IMR-90 (cell line): Measurements from ENCODE around the gene TSNAXIP1.

Source experiments
- BHLHE40 ChIP-seq: fragments of 150-350 bp; IDR thresholded peaks from 2 replicates; pipeline ENCODE4 v1.6.1; 2016; ENCODE audit warnings: mild to moderate bottlenecking, low read depth, low read length
- CEBPB ChIP-seq: IDR thresholded peaks from 2 replicates; pipeline ENCODE4 v1.6.1; 2012; ENCODE audit warnings: low read depth, low read length, improper control_type of control experiment
- CHD1 ChIP-seq: IDR thresholded peaks from 2 replicates; pipeline ENCODE4 v1.6.1; 2012; ENCODE audit warnings: low read depth, low read length, improper control_type of control experiment
- MAFK ChIP-seq: IDR thresholded peaks from 2 replicates; pipeline ENCODE4 v1.6.1; 2012; ENCODE audit warnings: low read depth, low read length, improper control_type of control experiment
- RCOR1 ChIP-seq: IDR thresholded peaks from 2 replicates; pipeline ENCODE4 v1.6.1; 2012; ENCODE audit warnings: mild to moderate bottlenecking, low read length, improper control_type of control experiment; ENCODE audit not compliant: insufficient replicate concordance
- TF ChIP-seq, protein P1 (sequence below): conservative IDR thresholded peaks from 2 replicates; pipeline ENCODE4 v1.5.1; 2012; ENCODE audit warnings: mild to moderate bottlenecking, low read depth, low read length, improper control_type of control experiment
- TF ChIP-seq, protein P2 (sequence below): fragments of 150-350 bp; IDR thresholded peaks from 2 replicates; pipeline ENCODE4 v1.6.1; 2016; ENCODE audit warnings: low read depth, mild to moderate bottlenecking, low read length, moderate library complexity, borderline replicate concordance

DNA sequence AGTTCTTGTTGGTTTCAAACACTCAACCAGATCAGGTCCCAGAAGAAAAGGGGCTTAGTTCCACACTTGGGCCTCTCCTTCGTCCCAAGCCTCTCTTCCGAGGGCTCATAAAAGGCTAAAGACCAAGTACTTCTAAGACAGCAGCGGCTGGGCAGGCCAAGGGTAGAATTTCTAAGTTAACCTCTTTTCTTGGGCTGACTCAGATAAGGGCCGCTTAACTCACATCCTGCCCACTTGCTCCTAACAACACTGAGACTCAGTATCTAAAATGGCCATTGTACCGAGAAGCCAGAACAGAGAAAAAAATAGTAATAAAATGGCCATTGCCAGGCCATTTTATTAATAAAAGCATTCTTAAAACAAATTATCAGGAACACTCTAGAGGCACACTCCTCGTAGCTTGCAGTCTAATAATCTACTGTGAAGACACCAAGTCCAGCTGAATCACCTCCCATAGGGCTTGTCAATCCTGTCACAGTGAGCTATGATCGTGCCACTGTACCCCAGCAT, 42.5 kb upstream of the TSNAXIP1 start:
- TF ChIP-seq, protein P1, sequence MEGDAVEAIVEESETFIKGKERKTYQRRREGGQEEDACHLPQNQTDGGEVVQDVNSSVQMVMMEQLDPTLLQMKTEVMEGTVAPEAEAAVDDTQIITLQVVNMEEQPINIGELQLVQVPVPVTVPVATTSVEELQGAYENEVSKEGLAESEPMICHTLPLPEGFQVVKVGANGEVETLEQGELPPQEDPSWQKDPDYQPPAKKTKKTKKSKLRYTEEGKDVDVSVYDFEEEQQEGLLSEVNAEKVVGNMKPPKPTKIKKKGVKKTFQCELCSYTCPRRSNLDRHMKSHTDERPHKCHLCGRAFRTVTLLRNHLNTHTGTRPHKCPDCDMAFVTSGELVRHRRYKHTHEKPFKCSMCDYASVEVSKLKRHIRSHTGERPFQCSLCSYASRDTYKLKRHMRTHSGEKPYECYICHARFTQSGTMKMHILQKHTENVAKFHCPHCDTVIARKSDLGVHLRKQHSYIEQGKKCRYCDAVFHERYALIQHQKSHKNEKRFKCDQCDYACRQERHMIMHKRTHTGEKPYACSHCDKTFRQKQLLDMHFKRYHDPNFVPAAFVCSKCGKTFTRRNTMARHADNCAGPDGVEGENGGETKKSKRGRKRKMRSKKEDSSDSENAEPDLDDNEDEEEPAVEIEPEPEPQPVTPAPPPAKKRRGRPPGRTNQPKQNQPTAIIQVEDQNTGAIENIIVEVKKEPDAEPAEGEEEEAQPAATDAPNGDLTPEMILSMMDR, result no peak
- TF ChIP-seq RCOR1 (no peak), BHLHE40 (no peak), CHD1 (no peak), CEBPB (no peak), MAFK (no peak)
- TF ChIP-seq, protein P2, sequence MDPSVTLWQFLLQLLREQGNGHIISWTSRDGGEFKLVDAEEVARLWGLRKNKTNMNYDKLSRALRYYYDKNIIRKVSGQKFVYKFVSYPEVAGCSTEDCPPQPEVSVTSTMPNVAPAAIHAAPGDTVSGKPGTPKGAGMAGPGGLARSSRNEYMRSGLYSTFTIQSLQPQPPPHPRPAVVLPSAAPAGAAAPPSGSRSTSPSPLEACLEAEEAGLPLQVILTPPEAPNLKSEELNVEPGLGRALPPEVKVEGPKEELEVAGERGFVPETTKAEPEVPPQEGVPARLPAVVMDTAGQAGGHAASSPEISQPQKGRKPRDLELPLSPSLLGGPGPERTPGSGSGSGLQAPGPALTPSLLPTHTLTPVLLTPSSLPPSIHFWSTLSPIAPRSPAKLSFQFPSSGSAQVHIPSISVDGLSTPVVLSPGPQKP, result no peak
